ENCODE measurements around the gene SASH1. TPM values are rescaled to one million over a fixed set of nuclear protein-coding genes. Genes with fewer than 3 reads are reported as not detected.

The SASH1 gene
- total and polyA plus RNA-seq, 2 donors (not counting 3 experiments of a cell fraction or from before 2014, with no cell fraction given), result 18.5 to 103 TPM

GRCh38 chr6:148329596-148330381, 12.8 kb upstream of the SASH1 start:
- no peaks in the 10 kb centered on the region for H4K20me1 ChIP-seq (replicated peaks; ENCODE audit: control insufficient read depth, extremely low read depth, insufficient read depth, low read length)
- H3K27ac ChIP-seq (ENCODE audit: insufficient read depth, low read depth, low read length), result peak overlapping the region; percentile 46
- intact Hi-C loops (cut with micrococcal nuclease) (loop anchor here (1.0 kb wide), 3 partner anchors 12 to 38 kb away; no protein-coding TSS in a partner anchor), dilution Hi-C loops (cut with MboI; ENCODE audit: extremely low pct_ligation_motif_present, low sequenced_read_pairs) (no loop called here)
- POLR2A ChIA-PET, result interaction anchor here (1.1 to 1.3 kb wide), 2 partner anchors 25 to 62 kb away, joined by 3 to 13 read pairs; no protein-coding TSS in a partner anchor
- no peaks in the 10 kb centered on the region for H3K79me2 ChIP-seq (ENCODE audit: control insufficient read depth, insufficient read depth, low read length)
- BruUV-seq (replicated peaks), result TSS peak; percentile 76
- no peaks in the 10 kb centered on the region for H3K9me1 ChIP-seq (replicated peaks; ENCODE audit: control insufficient read depth, extremely low read depth, insufficient read depth, low read length)
- CTCF ChIA-PET, result interaction anchor here (0.6 to 3.3 kb wide), 17 partner anchors 10 to 823 kb away, joined by 3 to 23 read pairs (median 3); no protein-coding TSS in a partner anchor
- peak overlapping the region; percentile 69 for H3K4me2 ChIP-seq (ENCODE audit: insufficient read depth, low read length)
- H3K27me3 ChIP-seq (ENCODE audit: control insufficient read depth in 2 of 2, insufficient read depth in 2 of 2, low read length in 2 of 2), result no peaks in the 10 kb centered on the region
- FAIRE-seq, result peak; percentile 79
- H3K4me3 ChIP-seq (replicated peaks in 1 of 3; ENCODE audit: insufficient read depth in 1 of 3, low read depth in 1 of 3, low read length in 3 of 3), result no peak overlapping the region
- peak overlapping the region; percentile 54 for H2AFZ ChIP-seq (ENCODE audit: low read depth, low read length)
- TF ChIP-seq EZH2 (IDR thresholded peaks at IDR 0.05; ENCODE audit: borderline replicate concordance, low read depth, low read length, severe bottlenecking) (no peak), GATA2 (IDR thresholded peaks at IDR 0.05; ENCODE audit: insufficient read depth, insufficient read length, low read depth, low read length) (peak; percentile 49), POLR2A (IDR thresholded peaks at IDR 0.05; ENCODE audit: low read depth, low read length) (no peak), FOS (IDR thresholded peaks at IDR 0.05; ENCODE audit: borderline replicate concordance, insufficient read depth, low read length) (peak; percentile 44), POLR2AphosphoS5 (IDR thresholded peaks at IDR 0.05; ENCODE audit: insufficient read depth, low read depth, low read length) (no peak), JUN (IDR thresholded peaks at IDR 0.05; ENCODE audit: borderline replicate concordance, insufficient read depth, insufficient read length, low read depth) (peak; percentile 15), MYC (IDR thresholded peaks at IDR 0.05; ENCODE audit: low read depth, low read length) (no peak)
- TF ChIP-seq, protein P1, sequence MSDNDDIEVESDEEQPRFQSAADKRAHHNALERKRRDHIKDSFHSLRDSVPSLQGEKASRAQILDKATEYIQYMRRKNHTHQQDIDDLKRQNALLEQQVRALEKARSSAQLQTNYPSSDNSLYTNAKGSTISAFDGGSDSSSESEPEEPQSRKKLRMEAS (IDR thresholded peaks at IDR 0.05; ENCODE audit: insufficient read depth, insufficient read length), result no peak
- TF ChIP-seq, protein P2, sequence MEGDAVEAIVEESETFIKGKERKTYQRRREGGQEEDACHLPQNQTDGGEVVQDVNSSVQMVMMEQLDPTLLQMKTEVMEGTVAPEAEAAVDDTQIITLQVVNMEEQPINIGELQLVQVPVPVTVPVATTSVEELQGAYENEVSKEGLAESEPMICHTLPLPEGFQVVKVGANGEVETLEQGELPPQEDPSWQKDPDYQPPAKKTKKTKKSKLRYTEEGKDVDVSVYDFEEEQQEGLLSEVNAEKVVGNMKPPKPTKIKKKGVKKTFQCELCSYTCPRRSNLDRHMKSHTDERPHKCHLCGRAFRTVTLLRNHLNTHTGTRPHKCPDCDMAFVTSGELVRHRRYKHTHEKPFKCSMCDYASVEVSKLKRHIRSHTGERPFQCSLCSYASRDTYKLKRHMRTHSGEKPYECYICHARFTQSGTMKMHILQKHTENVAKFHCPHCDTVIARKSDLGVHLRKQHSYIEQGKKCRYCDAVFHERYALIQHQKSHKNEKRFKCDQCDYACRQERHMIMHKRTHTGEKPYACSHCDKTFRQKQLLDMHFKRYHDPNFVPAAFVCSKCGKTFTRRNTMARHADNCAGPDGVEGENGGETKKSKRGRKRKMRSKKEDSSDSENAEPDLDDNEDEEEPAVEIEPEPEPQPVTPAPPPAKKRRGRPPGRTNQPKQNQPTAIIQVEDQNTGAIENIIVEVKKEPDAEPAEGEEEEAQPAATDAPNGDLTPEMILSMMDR (IDR thresholded peaks at IDR 0.05; ENCODE audit: extremely low read depth in 1 of 2, insufficient read depth in 1 of 2, low read depth in 1 of 2, low read length in 2 of 2), result no peak
- H3K9ac ChIP-seq (replicated peaks; ENCODE audit: extremely low read depth, insufficient read depth, low read length), result peak overlapping the region; percentile 30
- DNase-seq (ENCODE audit: low read depth, low spot score), result peak; percentile 83
- H3K4me1 ChIP-seq (ENCODE audit: control insufficient read depth, extremely low read depth, insufficient read depth, low read length), result peaks cover 31% of the 10 kb centered on the region
- H3K36me3 ChIP-seq (ENCODE audit: control insufficient read depth in 2 of 2, extremely low read depth in 1 of 2, insufficient read depth in 2 of 2, low read length in 2 of 2), result no peaks in the 10 kb centered on the region
- H3K9me3 ChIP-seq (replicated peaks; ENCODE audit: control insufficient read depth, insufficient read depth, low read length), result no peaks in the 10 kb centered on the region

All from endothelial cell of umbilical vein (primary cell).